DMS153 treated with DMSO at 0.1 percent for 48 hours (cell line): ENCODE results near the gene THSD7A.

Experiments used
- DNase-seq: peaks from one replicate; lab custom pipeline; 2025; ENCODE audit not compliant: unreplicated experiment; lab: John Stamatoyannopoulos, UW

THSD7A gene

DNA sequence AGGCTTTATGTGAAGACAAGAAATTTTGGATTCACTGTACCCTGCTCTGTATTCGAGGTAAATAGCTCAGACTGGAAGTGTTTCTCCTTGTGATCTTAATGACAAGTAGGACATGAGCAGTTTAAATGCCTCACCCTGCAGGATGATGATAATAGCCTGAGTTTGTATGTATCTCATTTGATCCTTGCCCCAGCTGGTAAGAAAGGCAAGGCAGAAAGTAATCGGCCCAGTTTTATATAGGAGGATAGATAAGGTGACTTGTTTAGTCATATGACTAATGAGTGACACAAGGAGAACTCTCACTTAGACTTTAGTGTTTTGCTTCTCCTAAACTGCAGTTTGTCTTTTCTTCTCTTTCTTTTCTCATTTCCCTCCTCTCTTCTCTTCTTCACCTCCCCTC lies 485.7 kb downstream of the THSD7A start:
- DNase-seq = no peak

DNA sequence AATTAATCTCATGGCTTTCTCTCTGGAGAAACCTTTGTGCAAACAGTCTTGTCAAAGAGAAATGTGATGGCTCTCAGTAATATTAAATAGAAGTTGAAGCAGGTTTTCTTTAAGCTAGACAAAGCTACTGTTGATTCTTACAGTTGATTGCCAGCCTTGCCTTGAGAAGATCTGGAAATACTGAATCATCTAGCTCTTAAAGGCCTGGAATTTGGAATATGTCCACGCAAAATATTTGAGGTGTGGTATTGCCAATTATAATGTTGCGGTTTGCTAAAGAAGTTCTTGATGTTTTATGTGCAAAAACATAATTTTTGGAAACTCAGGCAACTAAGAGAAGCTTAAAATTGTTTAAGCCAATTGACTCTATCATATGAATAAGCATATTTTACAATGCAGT lies 486.4 kb downstream of the THSD7A start:
- DNase-seq = no peak

DNA sequence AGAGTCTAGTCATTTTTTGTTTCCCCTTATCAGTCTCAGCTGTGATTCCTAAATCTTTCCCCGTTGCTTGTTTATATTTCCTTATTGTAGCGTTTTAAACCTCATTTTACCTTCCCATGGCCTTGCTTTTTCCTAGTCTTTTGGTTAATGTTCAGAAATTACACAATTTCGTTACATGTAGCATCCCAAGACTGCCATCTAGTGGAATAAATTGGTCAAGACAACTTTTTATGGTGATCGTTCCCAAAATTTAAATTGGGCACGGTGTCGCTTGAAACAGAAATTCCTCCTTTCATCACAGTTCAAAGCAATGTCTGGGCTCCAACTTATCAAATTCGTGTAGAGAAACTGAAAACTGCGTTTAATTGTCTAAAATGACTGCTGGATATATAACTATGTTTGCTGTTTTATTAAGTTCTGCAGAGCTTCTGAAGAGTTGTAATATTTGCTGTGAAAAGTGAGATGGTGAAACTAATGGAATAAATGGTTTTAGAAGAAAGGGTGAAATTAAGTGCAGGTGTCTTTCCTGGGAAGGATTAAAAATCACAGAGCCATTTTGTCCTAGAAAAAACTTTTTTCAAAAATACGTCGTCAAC lies 488.1 kb downstream of the THSD7A start:
- DNase-seq = peak; percentile 70

DNA sequence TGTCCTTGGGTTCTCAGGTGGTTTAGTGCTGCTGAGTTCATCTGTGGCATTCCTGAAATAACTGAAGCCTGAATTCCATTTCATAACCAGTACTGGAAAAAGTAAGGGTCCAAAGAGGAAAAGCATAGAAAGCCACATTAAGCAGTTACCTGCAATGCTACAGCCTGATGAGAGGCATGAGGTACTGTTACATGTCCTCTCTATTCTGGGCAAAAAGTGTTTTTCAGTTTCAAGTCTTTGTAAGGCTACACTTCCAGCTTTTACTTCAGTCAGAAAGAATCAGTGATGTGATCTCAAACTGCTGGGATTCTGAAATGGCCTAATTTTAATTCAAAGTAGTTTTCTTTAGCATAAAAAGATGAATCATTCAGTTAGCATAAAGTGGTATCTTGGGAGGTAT lies 488.9 kb downstream of the THSD7A start:
- DNase-seq = no peak

DNA sequence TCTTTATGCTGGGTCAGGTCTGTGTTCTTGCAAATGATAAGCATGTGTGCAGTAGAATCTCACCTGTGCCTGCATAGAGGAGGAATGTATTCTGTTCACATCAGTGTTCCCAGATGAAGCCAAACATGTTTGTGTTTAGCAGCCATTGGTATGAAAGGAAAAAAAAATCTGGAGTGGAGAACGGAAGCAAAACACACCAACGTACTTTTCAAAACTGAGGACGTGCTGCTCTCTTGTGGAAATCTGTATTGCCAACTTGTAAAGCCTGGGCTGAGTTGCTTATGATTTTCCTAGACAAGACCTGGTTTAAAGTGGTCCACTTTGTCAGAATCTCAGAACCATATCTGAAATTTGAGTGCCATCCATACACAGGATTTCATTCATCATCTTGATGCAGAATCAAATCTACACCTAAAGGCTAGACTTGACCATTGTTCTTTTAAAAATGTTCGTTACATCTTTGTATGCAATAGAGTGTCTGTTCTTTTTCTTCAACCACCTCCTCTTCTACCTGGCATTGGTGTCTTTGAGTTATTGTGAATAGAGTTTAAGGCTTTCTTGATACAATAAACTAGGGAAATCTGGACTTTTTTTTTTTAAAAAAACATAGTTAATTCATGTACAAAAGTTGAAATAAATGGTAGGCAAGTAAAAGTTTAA lies 490.6 kb downstream of the THSD7A start:
- DNase-seq = peak; percentile 88

DNA sequence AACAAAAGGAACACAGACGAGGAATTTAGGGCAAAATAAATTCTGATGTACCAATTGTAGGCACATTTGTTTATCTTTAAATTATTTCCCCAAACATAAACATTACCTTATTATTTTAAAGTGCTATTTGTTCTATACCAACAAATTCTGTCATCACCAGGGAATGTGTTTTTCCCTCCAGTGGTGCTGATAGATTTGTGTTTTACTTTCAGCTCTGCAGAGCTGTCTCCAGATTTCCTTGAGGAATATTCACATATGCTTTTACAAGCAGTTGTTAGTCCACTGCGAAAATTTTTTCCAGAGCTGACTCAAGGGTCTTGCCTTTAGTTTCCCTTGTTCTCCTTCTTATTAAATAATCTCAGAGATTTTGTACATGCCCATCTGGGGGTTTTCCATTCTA lies 495.6 kb downstream of the THSD7A start:
- no peak for DNase-seq

DNA sequence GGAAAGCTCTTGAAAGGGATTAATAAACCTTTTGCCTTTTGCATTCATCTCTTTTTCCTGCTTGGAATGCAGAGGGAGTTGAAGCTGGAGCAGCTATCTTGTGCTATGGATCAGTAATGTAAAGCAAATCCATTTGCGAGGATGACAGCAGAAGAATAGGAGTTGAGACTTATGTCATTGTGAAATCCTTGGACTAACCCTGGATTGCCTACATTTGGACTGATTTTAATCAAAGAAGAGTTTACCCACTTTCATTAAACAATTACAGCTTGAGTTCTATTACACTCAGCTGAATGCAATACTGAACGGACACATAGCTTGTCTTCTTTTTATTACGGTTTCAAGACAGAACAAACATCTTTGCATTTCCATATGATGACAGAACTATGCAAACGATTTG lies 496.1 kb downstream of the THSD7A start:
- DNase-seq = no peak

DNA sequence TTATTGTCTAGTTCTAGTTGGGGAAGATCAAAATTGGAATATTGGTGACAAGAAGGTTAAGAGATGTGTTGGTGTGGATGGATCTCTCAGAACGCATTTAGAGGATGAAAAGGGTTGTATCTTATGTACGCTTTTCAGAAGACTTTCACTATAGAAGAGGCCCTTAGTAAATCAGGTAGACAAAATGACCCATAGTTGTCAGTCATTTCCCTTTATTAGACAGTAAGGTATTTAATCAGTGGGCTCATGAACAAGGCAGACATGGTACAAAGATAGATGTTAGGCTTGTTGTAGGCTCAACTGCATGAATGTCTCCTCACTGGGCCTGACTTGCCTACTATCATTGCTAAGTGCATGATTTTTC lies 499.2 kb downstream of the THSD7A start:
- no peak for DNase-seq

DNA sequence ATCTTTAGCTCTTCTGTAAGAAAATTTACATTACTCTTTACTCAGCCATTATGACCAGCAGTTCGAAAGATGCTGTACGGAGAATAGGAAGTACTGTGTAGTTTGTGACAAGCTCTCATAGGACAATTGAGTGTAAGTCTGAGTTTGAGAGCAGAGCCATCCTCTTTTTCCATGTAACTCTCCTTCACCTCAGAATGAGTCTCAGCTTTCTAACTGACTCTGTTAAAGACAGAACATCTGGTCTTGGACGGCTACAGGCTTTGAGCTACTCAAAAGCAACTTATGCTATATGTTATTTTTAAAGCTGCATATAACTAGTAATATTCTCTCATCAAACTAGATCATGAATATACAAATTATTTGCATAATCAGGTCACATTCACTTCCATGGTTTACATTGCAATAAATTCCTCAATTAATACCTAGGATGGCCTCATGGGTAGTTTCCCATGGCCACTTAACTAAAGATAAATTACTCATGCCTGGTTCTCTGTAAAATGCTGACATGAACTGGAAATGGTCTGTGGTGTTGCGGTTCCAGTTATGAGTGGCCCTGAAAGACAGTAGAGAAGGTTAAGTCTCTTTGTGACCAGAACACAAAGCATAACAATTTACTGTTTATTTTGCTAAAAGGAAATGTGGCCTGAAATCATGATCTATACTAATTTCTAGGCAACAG lies 499.7 kb downstream of the THSD7A start:
- DNase-seq = no peak

DNA sequence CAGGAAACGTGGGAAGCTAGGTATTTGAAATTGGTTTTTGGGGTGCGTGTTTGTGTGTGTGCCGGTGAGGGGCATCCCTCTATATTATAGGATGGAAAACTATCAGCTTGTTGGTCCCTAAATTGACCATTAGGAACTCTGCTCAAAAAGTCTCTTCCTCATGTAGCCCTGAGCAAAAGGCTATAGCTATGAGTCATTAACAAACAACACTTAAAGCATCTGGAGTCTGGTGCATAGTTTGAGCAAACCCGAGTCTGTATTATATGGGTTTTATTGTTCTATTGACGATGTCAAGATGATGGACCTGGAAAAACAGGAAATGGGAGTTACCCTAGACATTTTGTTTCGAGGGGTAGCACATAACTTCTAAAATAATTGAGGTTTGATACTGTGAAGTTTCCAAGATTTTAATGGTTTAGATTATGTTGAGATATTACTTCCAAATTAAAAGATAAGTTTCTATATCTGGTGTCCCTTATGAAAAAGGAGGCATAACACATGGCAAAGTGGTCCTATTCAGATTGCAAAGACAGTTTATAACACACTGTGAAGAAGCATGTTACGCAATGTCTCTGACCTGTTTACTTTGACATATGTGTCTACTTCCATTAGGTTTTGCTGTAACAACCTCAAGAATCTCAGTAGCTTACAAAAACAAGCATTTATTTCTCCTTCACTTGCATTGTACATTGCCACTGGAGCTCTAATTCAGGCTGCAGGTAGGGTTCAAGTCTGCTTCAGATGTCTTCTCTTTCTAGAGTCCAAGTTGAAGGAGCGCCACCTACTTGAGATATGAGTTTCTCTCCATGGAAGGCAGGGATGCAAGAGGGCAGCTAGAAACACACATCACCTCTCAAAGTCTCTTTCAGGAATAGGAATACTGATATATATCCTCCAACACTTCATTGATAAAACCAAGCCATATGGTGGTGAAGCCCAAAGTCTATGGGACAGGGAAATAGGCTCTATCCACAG lies 500.6 kb downstream of the THSD7A start:
- no peak for DNase-seq

DNA sequence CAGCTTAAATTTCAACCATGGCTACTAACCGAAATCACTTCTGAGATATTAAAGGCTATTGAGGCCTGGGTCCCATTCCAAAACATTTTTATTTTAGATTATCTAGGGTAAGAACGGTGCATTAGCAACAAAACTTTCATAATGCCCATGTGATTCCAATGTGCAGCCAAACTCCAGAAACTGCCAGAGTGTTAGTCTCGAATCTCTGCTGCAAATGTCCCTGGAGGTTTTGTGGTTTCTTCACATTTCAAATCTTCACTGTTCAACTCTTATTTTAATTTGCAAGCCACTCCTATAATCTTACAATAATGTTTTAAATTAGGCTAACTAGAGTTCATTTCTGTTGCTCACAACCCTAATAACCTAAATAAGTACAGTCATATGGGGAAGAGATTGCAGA lies 501.3 kb downstream of the THSD7A start:
- DNase-seq = no peak

DNA sequence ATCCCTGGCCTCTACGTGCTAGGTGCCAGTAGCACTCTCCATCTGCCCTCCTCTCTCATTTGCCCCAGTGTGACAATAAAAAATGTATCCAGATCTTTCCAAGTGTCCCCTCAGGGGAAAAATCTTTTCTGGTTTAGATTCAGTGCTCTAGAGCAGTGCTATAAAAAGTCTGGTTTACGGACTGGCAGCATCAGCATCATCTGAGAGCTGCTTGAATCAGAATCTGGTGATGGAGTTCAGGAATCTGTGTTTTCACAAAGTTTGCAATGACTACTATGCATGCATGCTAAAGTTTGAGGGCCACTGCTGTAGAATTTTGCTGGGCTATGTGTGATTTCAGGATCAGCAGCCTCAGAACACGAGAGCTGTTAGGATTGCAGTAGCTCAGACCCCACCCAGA lies 501.8 kb downstream of the THSD7A start:
- DNase-seq = no peak

DNA sequence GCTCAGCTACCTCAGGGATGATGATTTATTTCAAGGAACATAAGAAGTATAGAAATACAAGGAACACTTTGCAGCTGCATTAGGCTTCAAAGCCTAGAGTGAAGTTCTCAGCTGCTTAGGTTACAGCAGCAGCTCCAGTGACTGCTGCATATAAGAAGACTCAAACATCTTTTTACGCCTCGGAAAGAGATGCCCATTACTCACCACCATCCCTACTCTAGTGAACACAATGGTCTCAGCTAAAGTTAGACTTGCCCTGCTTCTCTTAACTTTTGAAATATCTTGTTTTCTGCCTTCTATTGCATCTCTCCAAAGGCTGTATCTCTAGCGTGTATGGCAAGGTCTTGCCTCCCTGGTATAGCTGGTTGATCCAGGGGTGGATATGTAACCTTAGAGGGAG lies 502.4 kb downstream of the THSD7A start:
- no peak for DNase-seq

DNA sequence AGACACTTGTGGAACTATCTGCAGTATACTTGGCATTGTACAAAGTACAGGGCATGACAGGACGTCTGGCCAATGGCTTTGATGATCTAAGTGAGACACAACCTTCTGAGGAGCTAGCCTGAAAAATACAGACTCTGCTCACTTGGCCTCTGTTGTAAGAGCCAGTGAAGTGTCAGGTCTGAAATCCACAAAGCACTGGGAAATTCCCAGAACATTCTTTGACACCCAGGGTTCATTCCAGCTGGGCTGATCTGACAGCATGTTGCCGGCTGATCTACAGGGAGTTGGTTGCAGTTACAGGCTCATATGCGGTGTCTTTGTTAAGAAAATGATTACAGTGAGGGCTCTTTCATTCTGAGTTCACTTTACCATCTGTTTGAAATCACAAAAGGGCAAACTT lies 503.7 kb downstream of the THSD7A start:
- no peak for DNase-seq

DNA sequence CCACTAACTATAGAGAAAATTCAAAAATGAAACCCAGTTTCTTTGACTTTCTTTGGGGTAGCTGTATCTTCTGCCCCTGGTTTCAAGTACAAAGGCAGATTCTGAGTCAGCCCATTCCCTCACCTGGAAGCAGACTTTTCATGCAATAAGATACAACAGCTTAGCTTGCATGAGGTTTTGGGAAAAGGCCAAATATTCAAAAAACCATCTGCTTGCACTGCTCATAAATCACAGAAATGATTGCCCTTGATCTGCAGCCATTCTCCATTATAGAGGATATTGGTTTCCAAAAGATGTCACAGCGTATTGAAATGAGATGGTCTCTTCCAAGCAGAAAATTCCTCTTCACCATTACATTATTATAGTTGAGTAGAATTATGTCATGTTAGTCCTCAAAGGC lies 504.4 kb downstream of the THSD7A start:
- no peak for DNase-seq
